ENCODE results near the gene ZNF219.
"Not testable (repeated sequence)": the region's sequence is repeated elsewhere in the genome, so short reads cannot be mapped to it uniquely, and the experiment has no call there.

Gene ZNF219

GRCh38 chr14:21041676-21042433, 56.6 kb downstream of the ZNF219 start, which contains the start of gene RNASE7:
RNASE7 (plus strand) TSS chr14:21042362; CDS start chr14:21042993, 631 bp downstream.
- DNase-seq: no peak

DNA sequence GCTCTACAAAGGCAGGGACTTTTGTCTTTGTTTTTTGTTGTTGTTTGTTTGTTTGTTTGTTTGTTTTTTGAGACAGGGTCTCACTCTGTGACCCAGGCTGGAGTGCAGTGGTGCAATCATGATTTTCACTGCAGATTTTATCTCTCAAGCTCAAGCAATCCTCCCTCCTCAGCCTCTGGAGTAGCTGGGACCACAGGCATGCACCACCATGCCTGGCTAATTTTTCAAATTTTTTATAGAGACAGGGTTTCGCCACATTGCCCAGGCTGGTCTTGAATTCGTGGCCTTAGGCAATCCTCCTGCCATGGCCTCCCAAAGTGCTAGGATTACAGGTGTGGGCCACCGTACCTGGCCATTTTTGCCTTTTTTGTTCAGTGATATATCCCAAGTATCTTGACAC, 57.5 kb downstream of the ZNF219 start:
- not testable (repeated sequence) for DNase-seq

DNA sequence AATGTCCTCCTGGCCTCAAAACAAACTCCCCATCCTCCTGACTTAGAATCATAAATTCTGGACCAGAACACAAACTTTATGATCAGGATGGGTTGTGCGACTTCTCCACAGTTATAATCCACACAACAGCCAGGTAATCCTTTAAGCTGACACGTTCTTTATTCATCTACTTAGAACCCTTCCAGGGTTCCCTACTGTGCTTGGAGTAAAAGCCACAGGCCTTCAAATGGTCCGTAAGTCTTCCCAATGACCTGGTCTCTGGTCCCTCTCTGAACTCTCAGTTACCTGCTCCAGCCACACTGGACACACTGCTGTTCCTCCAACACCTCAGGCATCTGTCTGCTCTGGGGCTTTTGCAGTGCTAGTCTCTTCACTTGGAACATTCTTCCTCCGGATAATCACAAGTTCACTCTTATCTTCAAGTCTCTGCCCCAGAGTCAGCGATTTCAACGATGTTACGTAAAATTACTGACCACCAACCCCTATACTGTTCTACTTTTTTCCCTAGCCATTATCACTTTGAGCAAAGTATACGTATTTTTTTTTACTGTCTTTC, 58.0 kb downstream of the ZNF219 start:
- no peak for DNase-seq
